Activated CD4-positive, alpha-beta T cell treated with anti-CD3 and anti-CD28 coated beads for 36 hours (primary cell): ENCODE data around the gene SLC39A11. TPM values are rescaled to one million over a fixed set of nuclear protein-coding genes. Genes with fewer than 3 reads are reported as not detected.
A peak's percentile ranks its signal among the peaks of the same experiment; 100 is the strongest.

Experiments used
- ATAC-seq: fragments of 200-7000 bp; cut with Tn5 transposase; one replicate; pipeline ENCODE4 v1.10.0; 2021; ENCODE audit warnings: mild to moderate bottlenecking, moderate library complexity
- CTCF ChIA-PET: fragments of 350-600 bp; sonication (Branson Sonifier 250); formaldehyde crosslinking; loops from one replicate; lab custom pipeline; 2021; ENCODE audit warnings: antibody characterized with exemption; lab: Charles Lee
- POLR2A ChIA-PET: fragments of 350-600 bp; sonication (Branson Sonifier 250); formaldehyde crosslinking; loops from one replicate; lab custom pipeline; 2021; ENCODE audit warnings: antibody characterized with exemption, inconsistent platforms; lab: Charles Lee
- DNase-seq: peaks from one replicate; pipeline ENCODE4 v3.0.0-alpha.2; 2020
- H3K27ac Mint-ChIP-seq: one replicate; pipeline ENCODE4 v1.8.0; 2021; ENCODE audit warnings: mixed read lengths
- H3K27me3 Mint-ChIP-seq: one replicate; pipeline ENCODE4 v1.8.0; 2021; ENCODE audit warnings: mixed read lengths
- H3K36me3 Mint-ChIP-seq: one replicate; pipeline ENCODE4 v1.8.0; 2021; ENCODE audit warnings: low read depth, mixed read lengths
- H3K4me1 Mint-ChIP-seq: one replicate; pipeline ENCODE4 v1.8.0; 2021; ENCODE audit warnings: mixed read lengths
- H3K4me3 Mint-ChIP-seq: one replicate; pipeline ENCODE4 v1.8.0; 2021; ENCODE audit warnings: mild to moderate bottlenecking, moderate library complexity, mixed read lengths
- H3K9me3 Mint-ChIP-seq: one replicate; pipeline ENCODE4 v1.8.0; 2021; ENCODE audit warnings: low read depth, mixed read lengths
- intact Hi-C, 2 experiments: fragments of 100-400 bp; cut with DNase I in 1 of 2; cut with micrococcal nuclease in 1 of 2; formaldehyde crosslinking; loops; one replicate each; pipeline versions ENCODE4 v1.14.2 to v1.15.1; 2022 to 2024; cut with DNase I, micrococcal nuclease
- total RNA-seq, 2 experiments: library from RNA; stranded (reverse); gene quantifications; one replicate each; pipeline ENCODE4 v1.2.3, GENCODE V29; 2021

Gene SLC39A11
- total RNA-seq, 2 experiments from 2014 or later = 12.5 to 17.2 TPM

- no peak overlapping the region for H3K4me3 Mint-ChIP-seq
- no peaks in the 10 kb centered on the region for H3K9me3 Mint-ChIP-seq
- DNase-seq (no peak), ATAC-seq (no peak)
- peaks cover 30% of the 10 kb centered on the region for H3K4me1 Mint-ChIP-seq
- H3K27ac Mint-ChIP-seq = no peak overlapping the region
- H3K27me3 Mint-ChIP-seq = no peaks in the 10 kb centered on the region
- ChIA-PET CTCF (interaction anchor here (5.8 kb wide), 1 partner anchor 460 kb away, joined by 44 read pairs; no protein-coding TSS in a partner anchor), POLR2A (no interaction called here)
- intact Hi-C loops = no loop called here
- H3K36me3 Mint-ChIP-seq = no peaks in the 10 kb centered on the region
These were observed 362.4 kb downstream of the SLC39A11 start for GRCh38 chr17:72730077-72730476.

- ChIA-PET CTCF (interaction anchor here (0.7 to 5.9 kb wide), 33 partner anchors 9 to 1860 kb away, joined by 3 to 82 read pairs (median 4); no protein-coding TSS in a partner anchor), POLR2A (interaction anchor here (0.6 to 1.1 kb wide), 2 partner anchors 14 to 643 kb away, joined by 3 read pairs; no protein-coding TSS in a partner anchor)
- Mint-ChIP-seq H3K9me3 (no peaks in the 10 kb centered on the region), H3K27me3 (no peaks in the 10 kb centered on the region), H3K4me1 (peaks cover 35% of the 10 kb centered on the region), H3K4me3 (peak overlapping the region; percentile 59), H3K36me3 (no peaks in the 10 kb centered on the region), H3K27ac (peak overlapping the region; percentile 96)
- intact Hi-C loops = loop anchor here (1.0 to 5.0 kb wide), 13 partner anchors 170 to 643 kb away; partner anchors contain the start of gene SLC39A11 (in 1 of the 2)
- ATAC-seq = peak; percentile 93
- peak; percentile 58 for DNase-seq
These were observed 365.6 kb downstream of the SLC39A11 start for GRCh38 chr17:72726936-72727335.

GRCh38 chr17:72725433-72726068 lies 366.9 kb downstream of the SLC39A11 start:
- no peaks in the 10 kb centered on the region for H3K9me3 Mint-ChIP-seq
- no peak overlapping the region for H3K4me3 Mint-ChIP-seq
- DNase-seq (peak; percentile 75), ATAC-seq (peak; percentile 50)
- peaks cover 36% of the 10 kb centered on the region for H3K4me1 Mint-ChIP-seq
- peak overlapping the region; percentile 76 for H3K27ac Mint-ChIP-seq
- ChIA-PET CTCF (interaction anchor here (0.5 to 5.9 kb wide), 29 partner anchors 10 to 1549 kb away, joined by 3 to 82 read pairs (median 5); partner anchors contain the start of genes CDC42EP4 and SLC39A11), POLR2A (no interaction called here)
- no peaks in the 10 kb centered on the region for H3K36me3 Mint-ChIP-seq
- H3K27me3 Mint-ChIP-seq = no peaks in the 10 kb centered on the region
- intact Hi-C loops = loop anchor here (2.0 to 5.0 kb wide), 7 partner anchors 168 to 643 kb away; partner anchors contain the start of gene SLC39A11 (in 1 of the 2)

- ATAC-seq (no peak), DNase-seq (no peak)
- intact Hi-C loops = no loop called here
- POLR2A ChIA-PET = no interaction called here
- Mint-ChIP-seq H3K9me3 (no peaks in the 10 kb centered on the region), H3K36me3 (no peaks in the 10 kb centered on the region), H3K27ac (peak overlapping the region; percentile 19), H3K4me1 (peaks cover 49% of the 10 kb centered on the region), H3K27me3 (no peaks in the 10 kb centered on the region), H3K4me3 (no peak overlapping the region)
- CTCF ChIA-PET = interaction anchor here (0.9 to 5.9 kb wide), 8 partner anchors 9 to 646 kb away, joined by 3 to 73 read pairs (median 10); no protein-coding TSS in a partner anchor
These were observed 368.2 kb downstream of the SLC39A11 start for GRCh38 chr17:72724267-72724666.

- Mint-ChIP-seq H3K27me3 (no peaks in the 10 kb centered on the region), H3K4me3 (no peak overlapping the region), H3K4me1 (peaks cover 52% of the 10 kb centered on the region), H3K27ac (no peak overlapping the region), H3K9me3 (no peaks in the 10 kb centered on the region), H3K36me3 (no peaks in the 10 kb centered on the region)
- ATAC-seq (no peak), DNase-seq (no peak)
- ChIA-PET POLR2A (no interaction called here), CTCF (interaction anchor here (0.9 to 5.9 kb wide), 4 partner anchors 10 to 647 kb away, joined by 4 to 73 read pairs (median 38); no protein-coding TSS in a partner anchor)
- intact Hi-C loops = no loop called here
These were observed 368.8 kb downstream of the SLC39A11 start for GRCh38 chr17:72723711-72724110.

GRCh38 chr17:72720494-72720825 lies 372.0 kb downstream of the SLC39A11 start:
- ChIA-PET POLR2A (no interaction called here), CTCF (interaction anchor here (1.5 to 4.2 kb wide), 2 partner anchors 7 to 471 kb away, joined by 4 to 21 read pairs; no protein-coding TSS in a partner anchor)
- intact Hi-C loops = no loop called here

GRCh38 chr17:72719578-72720493 lies 372.7 kb downstream of the SLC39A11 start:
- Mint-ChIP-seq H3K4me3 (peak overlapping the region; percentile 32), H3K9me3 (no peaks in the 10 kb centered on the region), H3K4me1 (peaks cover 22% of the 10 kb centered on the region), H3K27me3 (no peaks in the 10 kb centered on the region), H3K27ac (peak overlapping the region; percentile 70), H3K36me3 (no peaks in the 10 kb centered on the region)
- peak; percentile 78 for DNase-seq
- POLR2A ChIA-PET = no interaction called here
- CTCF ChIA-PET = interaction anchor here (0.5 to 4.2 kb wide), 8 partner anchors 8 to 1583 kb away, joined by 3 to 21 read pairs (median 3); no protein-coding TSS in a partner anchor
- intact Hi-C loops = no loop called here
- peak; percentile 89 for ATAC-seq

More at GRCh38 chr17:72720494-72720825, 372.0 kb downstream of the SLC39A11 start:
- no peak for ATAC-seq
- no peak for DNase-seq
- Mint-ChIP-seq H3K27ac (no peak overlapping the region), H3K4me1 (peaks cover 24% of the 10 kb centered on the region), H3K4me3 (no peak overlapping the region), H3K27me3 (no peaks in the 10 kb centered on the region), H3K36me3 (no peaks in the 10 kb centered on the region), H3K9me3 (no peaks in the 10 kb centered on the region)

GRCh38 chr17:72719206-72719577 lies 373.3 kb downstream of the SLC39A11 start:
- ChIA-PET POLR2A (no interaction called here), CTCF (interaction anchor here (0.5 to 4.2 kb wide), 8 partner anchors 8 to 1584 kb away, joined by 3 to 21 read pairs (median 3); no protein-coding TSS in a partner anchor)
- H3K9me3 Mint-ChIP-seq = no peaks in the 10 kb centered on the region
- intact Hi-C loops = no loop called here
- H3K27ac Mint-ChIP-seq = peak overlapping the region; percentile 70
- H3K4me1 Mint-ChIP-seq = peaks cover 18% of the 10 kb centered on the region
- no peaks in the 10 kb centered on the region for H3K27me3 Mint-ChIP-seq
- DNase-seq (no peak), ATAC-seq (peak; percentile 24)
- no peaks in the 10 kb centered on the region for H3K36me3 Mint-ChIP-seq
- H3K4me3 Mint-ChIP-seq = peak overlapping the region; percentile 32

GRCh38 chr17:72717676-72718075 lies 374.8 kb downstream of the SLC39A11 start:
- Mint-ChIP-seq H3K27me3 (no peaks in the 10 kb centered on the region), H3K27ac (no peak overlapping the region), H3K4me1 (peaks cover 17% of the 10 kb centered on the region), H3K9me3 (no peaks in the 10 kb centered on the region), H3K36me3 (no peaks in the 10 kb centered on the region), H3K4me3 (no peak overlapping the region)
- intact Hi-C loops = no loop called here
- CTCF ChIA-PET = interaction anchor here (0.8 to 4.2 kb wide), 3 partner anchors 10 to 83 kb away, joined by 3 to 21 read pairs (median 3); no protein-coding TSS in a partner anchor
- DNase-seq (no peak), ATAC-seq (no peak)
- POLR2A ChIA-PET = interaction anchor here (0.6 kb wide), 1 partner anchor 444 kb away, joined by 3 read pairs; no protein-coding TSS in a partner anchor

- ATAC-seq (no peak), DNase-seq (no peak)
- H3K36me3 Mint-ChIP-seq = peaks cover 2% of the 10 kb centered on the region
- H3K4me3 Mint-ChIP-seq = no peak overlapping the region
- no peak overlapping the region for H3K27ac Mint-ChIP-seq
- no peaks in the 10 kb centered on the region for H3K27me3 Mint-ChIP-seq
- peaks cover 17% of the 10 kb centered on the region for H3K4me1 Mint-ChIP-seq
- ChIA-PET POLR2A (interaction anchor here (0.6 kb wide), 1 partner anchor 444 kb away, joined by 3 read pairs; no protein-coding TSS in a partner anchor), CTCF (interaction anchor here (0.8 to 4.2 kb wide), 2 partner anchors 10 to 56 kb away, joined by 3 to 21 read pairs; no protein-coding TSS in a partner anchor)
- intact Hi-C loops = no loop called here
- H3K9me3 Mint-ChIP-seq = no peaks in the 10 kb centered on the region
These were observed 375.2 kb downstream of the SLC39A11 start for GRCh38 chr17:72717276-72717675.
